ENCODE measurements around the gene RBMS3.
"Not testable (repeated sequence)": the region's sequence is repeated elsewhere in the genome, so short reads cannot be mapped to it uniquely, and the experiment has no call there.

RBMS3 gene

GRCh38 chr3:30050116-30050515 lies 769.2 kb downstream of the RBMS3 start:
- DNase-seq = not testable (repeated sequence)

GRCh38 chr3:30059240-30059639 lies 778.4 kb downstream of the RBMS3 start:
- DNase-seq = no peak
